Lower leg skin (tissue), 4 donors: ENCODE results near the gene TOGARAM2. TPM values are rescaled to one million over a fixed set of nuclear protein-coding genes. Genes with fewer than 3 reads are reported as not detected.
"Not testable (repeated sequence)": the region's sequence is repeated elsewhere in the genome, so short reads cannot be mapped to it uniquely, and the experiment has no call there.

ENCODE experiments used
- DNase-seq, 2 donors: peaks; one replicate each; pipeline ENCODE4 v3.0.0-alpha.2; 2019; ENCODE audit warnings: low spot score in 2 of 2
- H3K4me3 ChIP-seq: fragments of 200-600 bp; sonication (generic); 2 replicates; pipeline ENCODE4 v1.5.1; 2017; ENCODE audit warnings: mild to moderate bottlenecking, low read depth; ENCODE audit not compliant: poor library complexity, severe bottlenecking
- POLR2A ChIP-seq, 2 donors: fragments of 450-650 bp; IDR thresholded peaks; one replicate each; pipeline ENCODE4 v1.6.1; 2016 to 2017; ENCODE audit warnings: antibody characterized with exemption in 2 of 2, mild to moderate bottlenecking in 1 of 2, moderate library complexity in 1 of 2
- WGBS, 2 donors: methylation state at CpG; one replicate each; pipeline ENCODE4 v1.1.5; 2018; 5-methylcytosine and 5-hydroxymethylcytosine counted together
- intact Hi-C: fragments of 100-400 bp; cut with DNase I; formaldehyde crosslinking; loops from one replicate; pipeline ENCODE4 v1.15.0; 2023; ENCODE audit warnings: low total_unique reads
- total RNA-seq, 4 donors: library from RNA; depleted of rRNA; stranded (reverse); fragments of >200 nt; gene quantifications; one replicate each; pipeline ENCODE4 v1.1.0, GENCODE V29; 2016
- TF ChIP-seq, protein P1 (sequence below), 3 donors: fragments of 450-650 bp; IDR thresholded peaks; one replicate each; pipeline ENCODE4 v1.5.1; 2016; ENCODE audit warnings: antibody characterized with exemption in 3 of 3, mild to moderate bottlenecking in 3 of 3, moderate library complexity in 2 of 3

TOGARAM2 gene
- total RNA-seq, 4 donors from 2014 or later = 0.17 to 5.1 (median 1.7) TPM

DNA sequence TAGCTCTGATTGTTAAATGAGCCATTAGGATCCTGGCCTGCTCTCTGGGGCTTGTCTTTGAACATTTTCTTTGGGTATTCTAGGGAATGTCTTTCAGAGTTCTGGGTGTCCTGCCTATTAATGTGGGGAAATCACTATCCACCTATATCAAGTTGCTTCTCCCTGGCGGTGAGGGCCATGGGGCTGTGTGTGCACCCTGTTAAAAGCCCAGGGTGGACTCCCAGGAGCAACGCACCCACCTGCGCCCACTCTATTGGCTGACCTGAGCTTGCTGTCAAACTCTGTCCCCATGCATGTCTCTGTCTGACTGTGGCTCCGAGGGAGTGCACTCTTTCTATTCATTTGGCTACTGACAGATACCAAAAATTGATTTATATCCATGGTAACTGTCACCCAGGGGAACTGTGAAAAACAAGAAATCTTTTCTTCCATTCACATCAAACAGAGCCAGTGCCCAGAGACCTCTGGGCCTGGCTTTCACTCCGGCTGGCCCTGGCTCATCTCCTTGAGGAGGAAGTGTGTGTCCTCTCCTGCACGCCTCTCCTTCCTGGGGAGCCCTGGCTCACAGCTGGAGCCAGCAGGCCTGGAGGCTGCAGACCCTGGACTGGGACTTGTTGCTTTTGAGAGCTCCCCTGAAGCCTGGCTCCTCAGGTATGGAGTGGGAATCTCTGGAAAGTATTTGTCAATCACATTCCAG lies 10.5 kb upstream of the TOGARAM2 start:
- no peak for TF ChIP-seq POLR2A (IDR thresholded peaks at IDR 0.05)
- TF ChIP-seq, protein P1, sequence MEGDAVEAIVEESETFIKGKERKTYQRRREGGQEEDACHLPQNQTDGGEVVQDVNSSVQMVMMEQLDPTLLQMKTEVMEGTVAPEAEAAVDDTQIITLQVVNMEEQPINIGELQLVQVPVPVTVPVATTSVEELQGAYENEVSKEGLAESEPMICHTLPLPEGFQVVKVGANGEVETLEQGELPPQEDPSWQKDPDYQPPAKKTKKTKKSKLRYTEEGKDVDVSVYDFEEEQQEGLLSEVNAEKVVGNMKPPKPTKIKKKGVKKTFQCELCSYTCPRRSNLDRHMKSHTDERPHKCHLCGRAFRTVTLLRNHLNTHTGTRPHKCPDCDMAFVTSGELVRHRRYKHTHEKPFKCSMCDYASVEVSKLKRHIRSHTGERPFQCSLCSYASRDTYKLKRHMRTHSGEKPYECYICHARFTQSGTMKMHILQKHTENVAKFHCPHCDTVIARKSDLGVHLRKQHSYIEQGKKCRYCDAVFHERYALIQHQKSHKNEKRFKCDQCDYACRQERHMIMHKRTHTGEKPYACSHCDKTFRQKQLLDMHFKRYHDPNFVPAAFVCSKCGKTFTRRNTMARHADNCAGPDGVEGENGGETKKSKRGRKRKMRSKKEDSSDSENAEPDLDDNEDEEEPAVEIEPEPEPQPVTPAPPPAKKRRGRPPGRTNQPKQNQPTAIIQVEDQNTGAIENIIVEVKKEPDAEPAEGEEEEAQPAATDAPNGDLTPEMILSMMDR (IDR thresholded peaks at IDR 0.05) = no peak
- no peak overlapping the region for H3K4me3 ChIP-seq
- peak in 1 of 2 donors; percentile 53 for DNase-seq
- intact Hi-C loops = no loop called here
- 77 to 85% methylated on average over 6 of the region's 6 CpGs for whole genome bisulfite sequencing, 2 donors

DNA sequence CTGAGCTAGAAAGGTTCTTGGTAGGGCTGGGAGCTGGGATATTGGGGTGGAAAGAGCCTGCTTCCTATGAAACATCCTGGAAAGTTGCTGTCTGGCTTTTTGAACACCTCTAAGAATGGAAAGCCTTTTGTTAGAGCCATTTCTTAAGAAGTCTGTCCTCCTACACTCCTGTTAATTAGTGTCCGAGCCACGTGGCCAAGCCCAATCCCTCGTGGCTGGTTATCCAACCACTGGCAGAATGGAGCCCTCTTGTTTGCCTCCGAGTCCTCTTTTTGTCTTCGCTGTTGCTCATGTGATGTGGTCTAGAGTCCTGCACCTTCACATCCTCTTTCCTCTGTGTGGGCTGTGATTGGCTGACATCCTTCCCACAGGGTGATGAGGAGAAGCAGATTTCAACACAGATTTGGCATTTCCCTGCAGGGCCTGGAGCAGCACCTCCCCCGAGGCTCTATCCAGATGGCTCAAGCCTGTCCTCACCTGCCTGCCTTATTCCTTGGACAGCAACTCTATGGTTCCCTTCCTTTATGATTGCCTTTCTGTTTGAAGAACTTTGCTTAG lies 8.2 kb upstream of the TOGARAM2 start:
- H3K4me3 ChIP-seq = no peak overlapping the region
- 65 to 77% methylated on average over 6 of the region's 6 CpGs for WGBS, 2 donors
- TF ChIP-seq, protein P1 (IDR thresholded peaks at IDR 0.05) = no peak
- DNase-seq = peak in 1 of 2 donors; percentile 20
- intact Hi-C loops = no loop called here

DNA sequence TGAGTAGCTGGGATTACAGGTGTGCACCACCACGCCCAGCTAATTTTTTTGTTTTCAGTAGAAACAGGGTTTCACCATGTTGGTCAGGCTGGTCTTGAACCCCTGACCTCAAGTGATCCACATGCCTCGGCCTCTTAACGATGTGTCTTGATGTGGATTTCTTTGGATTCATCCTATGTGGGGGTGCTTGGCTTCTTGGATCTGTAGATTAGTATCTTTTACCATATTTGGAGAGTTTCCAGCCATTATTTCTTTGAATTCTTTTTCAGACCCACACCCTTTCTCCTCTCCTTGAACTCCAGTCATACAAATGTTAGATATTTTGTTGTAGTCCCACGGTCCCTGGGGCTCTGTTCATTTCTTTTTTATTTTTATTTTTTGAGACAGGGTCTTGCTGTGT lies 6.8 kb upstream of the TOGARAM2 start:
- WGBS, 2 donors = 93% methylated on average over 4 of the region's 4 CpGs
- no peak for DNase-seq
- TF ChIP-seq POLR2A (IDR thresholded peaks at IDR 0.05) = no peak
- intact Hi-C loops = no loop called here
- no peak overlapping the region for H3K4me3 ChIP-seq

GRCh38 chr2:28975671-28976070 lies 5.4 kb upstream of the TOGARAM2 start:
- no peak for DNase-seq
- WGBS, 2 donors = 83 to 88% methylated on average over 1 of the region's 1 CpG
- H3K4me3 ChIP-seq = no peak overlapping the region
- intact Hi-C loops = no loop called here
- TF ChIP-seq POLR2A (IDR thresholded peaks at IDR 0.05) = no peak
- TF ChIP-seq, protein P1 (IDR thresholded peaks at IDR 0.05) = no peak

GRCh38 chr2:28976584-28976983 lies 4.5 kb upstream of the TOGARAM2 start:
- DNase-seq = no peak
- 54 to 73% methylated on average over 3 of the region's 3 CpGs for WGBS, 2 donors

GRCh38 chr2:28977176-28977875 lies 3.8 kb upstream of the TOGARAM2 start:
- 85 to 92% methylated on average over 10 of the region's 10 CpGs for WGBS, 2 donors
- DNase-seq = no peak
- TF ChIP-seq, protein P1 (IDR thresholded peaks at IDR 0.05) = no peak
- TF ChIP-seq POLR2A (IDR thresholded peaks at IDR 0.05) = no peak
- intact Hi-C loops = no loop called here
- no peak overlapping the region for H3K4me3 ChIP-seq

More at GRCh38 chr2:28976584-28976983, 4.5 kb upstream of the TOGARAM2 start:
- H3K4me3 ChIP-seq = no peak overlapping the region
- intact Hi-C loops = no loop called here
- TF ChIP-seq, protein P1 (IDR thresholded peaks at IDR 0.05) = no peak
- TF ChIP-seq POLR2A (IDR thresholded peaks at IDR 0.05) = no peak

- DNase-seq, intact Hi-C loops, H3K4me3 ChIP-seq: not testable (repeated sequence)
- 89 to 96% methylated on average over 8 of the region's 8 CpGs for WGBS, 2 donors
Observed at GRCh38 chr2:28978001-28978400, 3.1 kb upstream of the TOGARAM2 start.
